Duodenal mucosa (tissue), 2 donors: ENCODE measurements around the gene THBD.

Experiments
- H3K27ac ChIP-seq: one replicate; pipeline ENCODE4 v1.7.0; 2013; ENCODE audit warnings: low read depth, low read length
- H3K27me3 ChIP-seq, 2 donors: one replicate each; pipeline ENCODE4 v1.7.0; 2013; ENCODE audit warnings: low read length in 2 of 2, control low read depth in 1 of 2; ENCODE audit not compliant: insufficient read depth in 2 of 2, control insufficient read depth in 1 of 2
- H3K36me3 ChIP-seq, 2 donors: one replicate each; pipeline ENCODE4 v1.7.0; 2013; ENCODE audit warnings: low read length in 2 of 2, control low read depth in 1 of 2; ENCODE audit not compliant: insufficient read depth in 2 of 2, control insufficient read depth in 1 of 2
- H3K4me1 ChIP-seq, 2 donors: one replicate each; pipeline ENCODE4 v1.7.0; 2013; ENCODE audit warnings: low read length in 2 of 2, control low read depth in 1 of 2; ENCODE audit not compliant: insufficient read depth in 2 of 2, control insufficient read depth in 1 of 2
- H3K4me3 ChIP-seq, 2 donors: one replicate each; pipeline ENCODE4 v1.7.0; 2013; ENCODE audit warnings: low read length in 2 of 2, low read depth in 1 of 2
- H3K9ac ChIP-seq, 2 donors: one replicate each; pipeline ENCODE4 v1.7.0; 2013; ENCODE audit warnings: low read length in 2 of 2, low read depth in 1 of 2
- H3K9me3 ChIP-seq, 2 donors: one replicate each; pipeline ENCODE4 v1.7.0; 2013; ENCODE audit warnings: low read length in 2 of 2, control low read depth in 1 of 2; ENCODE audit not compliant: control insufficient read depth in 1 of 2

Gene THBD

DNA sequence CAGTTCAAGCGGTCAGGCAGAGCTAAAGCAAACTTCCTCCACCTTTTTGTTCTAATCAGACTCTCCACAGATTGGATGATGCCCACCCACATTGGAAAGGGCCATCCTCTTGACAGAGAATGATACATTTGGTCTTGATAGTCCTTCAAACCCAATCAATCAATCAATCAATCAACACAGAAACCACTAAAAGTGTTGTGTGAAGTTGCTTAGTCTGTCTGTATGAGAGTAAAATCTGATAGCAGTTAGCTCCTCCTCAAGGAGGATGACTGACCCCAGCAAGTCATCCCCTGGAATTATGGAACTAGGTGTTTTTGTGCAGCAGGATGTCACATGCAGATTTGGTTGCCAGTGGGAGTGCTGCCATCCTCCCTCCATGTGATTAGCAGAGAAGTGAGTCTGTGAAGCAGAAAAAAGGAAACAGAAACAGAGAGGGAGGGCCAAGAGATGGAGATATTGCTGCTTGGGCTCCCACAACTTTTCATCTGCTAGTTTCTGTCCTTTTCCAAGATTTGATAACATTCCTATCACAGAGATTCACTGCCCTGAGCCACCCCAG is 46.3 kb downstream of the THBD start:
- no peaks in the 10 kb centered on the region for H3K36me3 ChIP-seq
- H3K9me3 ChIP-seq: no peaks in the 10 kb centered on the region
- H3K4me1 ChIP-seq: no peaks in the 10 kb centered on the region

DNA sequence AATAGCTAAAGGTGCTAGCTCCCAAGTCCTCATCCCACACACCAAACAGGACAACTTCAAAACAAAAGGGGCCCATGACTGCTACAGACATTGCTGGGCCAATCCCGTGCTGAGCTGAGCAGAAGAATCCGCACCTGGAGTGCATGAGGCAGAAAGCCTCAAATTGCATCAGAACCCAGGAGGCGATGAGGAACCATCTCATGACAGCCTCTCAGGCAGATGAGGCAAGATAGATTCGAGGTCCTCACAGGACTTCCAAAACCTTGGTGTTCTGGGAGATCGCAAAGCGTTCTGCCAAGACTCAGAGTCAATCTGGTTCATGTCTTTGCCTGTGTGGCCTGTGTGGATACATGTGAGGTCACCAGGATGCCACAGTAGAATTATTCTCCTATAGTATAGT is 47.2 kb downstream of the THBD start:
- Histone ChIP-seq H3K4me3 (no peak overlapping the region), H3K4me1 (no peaks in the 10 kb centered on the region), H3K27ac (no peak overlapping the region), H3K36me3 (no peaks in the 10 kb centered on the region), H3K9me3 (no peaks in the 10 kb centered on the region), H3K27me3 (no peaks in the 10 kb centered on the region), H3K9ac (no peak overlapping the region)

More for the DNA sequence above, 46.3 kb downstream of the THBD start:
- Histone ChIP-seq H3K27me3 (no peaks in the 10 kb centered on the region), H3K9ac (no peak overlapping the region), H3K27ac (no peak overlapping the region), H3K4me3 (no peak overlapping the region)

DNA sequence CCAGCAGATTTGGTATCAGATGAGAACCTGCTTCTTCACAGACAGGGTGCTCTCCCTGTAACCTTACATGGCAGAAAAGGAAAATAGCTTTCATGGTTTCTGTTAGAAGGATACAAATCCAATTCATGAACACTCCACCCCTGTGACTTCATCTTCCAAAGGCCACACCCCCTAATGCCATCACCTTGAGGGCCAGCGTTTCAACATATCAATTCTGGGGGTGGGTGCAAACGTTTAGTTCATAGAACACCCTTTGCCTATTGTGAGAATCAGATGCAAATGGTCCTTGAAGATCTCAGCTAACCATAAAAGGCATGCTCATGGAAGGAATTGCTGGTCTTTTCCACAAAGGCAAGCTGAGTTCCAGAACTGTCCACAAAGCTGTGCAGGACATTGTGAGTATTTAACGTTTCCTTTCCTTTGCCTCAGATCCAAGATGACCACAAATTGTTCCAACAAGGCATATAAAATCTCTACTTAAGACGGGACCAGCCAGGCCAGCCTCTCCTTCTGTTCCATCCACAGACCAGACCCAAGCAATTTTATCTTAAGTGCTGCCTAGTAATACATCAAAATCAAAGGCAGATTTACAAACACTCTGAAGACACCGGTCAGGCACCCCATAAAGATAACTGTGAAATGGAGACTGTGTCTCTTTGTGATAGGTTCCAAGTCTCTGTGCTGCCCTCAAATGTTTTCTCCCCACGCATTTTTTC is 49.1 kb downstream of the THBD start:
- Histone ChIP-seq H3K36me3 (no peaks in the 10 kb centered on the region), H3K9ac (no peak overlapping the region)

DNA sequence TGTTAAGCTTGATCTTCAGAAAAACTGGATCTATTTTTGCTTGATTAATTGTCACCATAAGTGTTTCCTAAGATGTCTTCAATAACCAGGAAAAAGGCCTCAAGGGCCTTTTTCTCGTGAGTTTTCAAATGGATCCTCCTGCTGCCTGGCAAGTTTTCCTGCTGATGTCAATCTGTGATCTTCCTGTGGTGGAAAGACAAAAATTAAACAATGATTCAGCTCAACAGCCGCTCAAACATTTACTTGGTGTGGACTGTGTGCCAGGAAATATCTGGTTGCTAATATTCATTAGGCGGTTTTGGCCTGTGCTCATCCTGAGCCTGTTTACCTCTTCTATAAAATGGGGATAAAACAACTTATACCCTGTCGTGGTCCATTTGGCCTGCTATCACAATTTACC is 49.7 kb downstream of the THBD start:
- Histone ChIP-seq H3K27me3 (no peaks in the 10 kb centered on the region), H3K9ac (no peak overlapping the region), H3K27ac (no peak overlapping the region), H3K4me1 (no peaks in the 10 kb centered on the region), H3K36me3 (no peaks in the 10 kb centered on the region), H3K4me3 (no peak overlapping the region), H3K9me3 (no peaks in the 10 kb centered on the region)

More for the DNA sequence above, 49.1 kb downstream of the THBD start:
- no peaks in the 10 kb centered on the region for H3K9me3 ChIP-seq
- no peak overlapping the region for H3K27ac ChIP-seq
- no peaks in the 10 kb centered on the region for H3K4me1 ChIP-seq
- no peaks in the 10 kb centered on the region for H3K27me3 ChIP-seq
- H3K4me3 ChIP-seq: no peak overlapping the region

DNA sequence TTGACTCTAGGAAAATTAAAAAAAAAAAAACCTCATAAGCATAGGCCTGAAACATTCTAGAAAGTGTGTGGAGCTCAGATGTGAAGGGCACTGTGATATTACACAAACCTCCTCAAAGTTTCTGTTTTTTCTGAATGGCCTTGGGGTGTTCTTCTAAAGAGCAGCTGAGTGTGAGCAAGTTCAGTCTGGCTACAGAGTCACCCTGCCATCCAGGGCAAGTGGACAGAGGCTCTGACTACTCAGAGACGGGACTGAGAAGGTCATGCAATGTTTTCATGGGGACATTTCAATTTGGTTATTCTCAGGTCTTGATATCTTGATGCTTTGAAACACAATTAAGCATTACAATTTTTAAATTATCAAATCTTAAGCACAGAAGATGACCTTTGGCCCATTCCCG is 51.0 kb downstream of the THBD start:
- Histone ChIP-seq H3K36me3 (no peaks in the 10 kb centered on the region), H3K4me3 (no peak overlapping the region), H3K27me3 (no peaks in the 10 kb centered on the region), H3K9me3 (no peaks in the 10 kb centered on the region), H3K9ac (no peak overlapping the region), H3K27ac (no peak overlapping the region), H3K4me1 (no peaks in the 10 kb centered on the region)

DNA sequence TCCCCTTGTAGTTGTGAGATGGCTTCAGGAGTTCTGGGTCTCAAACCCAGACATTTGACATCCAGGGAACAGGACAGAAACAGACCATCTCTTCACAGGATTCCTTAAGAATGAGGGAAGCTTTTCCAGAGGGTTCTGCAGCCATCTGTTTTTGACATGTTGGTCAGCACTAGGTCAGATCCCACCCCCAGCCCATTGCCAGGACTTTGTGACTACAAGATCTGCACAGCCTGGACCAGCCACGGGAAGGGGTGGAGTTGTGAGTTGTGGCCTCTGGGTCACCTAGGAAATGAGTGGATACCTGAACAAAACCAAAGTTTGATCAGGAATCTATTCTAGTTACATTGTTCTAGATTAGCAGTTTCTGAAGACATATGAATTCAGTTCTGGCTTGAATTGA is 53.5 kb downstream of the THBD start:
- no peaks in the 10 kb centered on the region for H3K36me3 ChIP-seq
- no peak overlapping the region for H3K27ac ChIP-seq
- H3K4me3 ChIP-seq: no peak overlapping the region
- no peaks in the 10 kb centered on the region for H3K4me1 ChIP-seq
- no peaks in the 10 kb centered on the region for H3K27me3 ChIP-seq
- H3K9ac ChIP-seq: no peak overlapping the region
- no peaks in the 10 kb centered on the region for H3K9me3 ChIP-seq
